ENCODE results near the gene WDR91.
A peak's percentile ranks its signal among the peaks of the same experiment; 100 is the strongest.
"Not testable (repeated sequence)": the region's sequence is repeated elsewhere in the genome, so short reads cannot be mapped to it uniquely, and the experiment has no call there.

Gene WDR91

DNA sequence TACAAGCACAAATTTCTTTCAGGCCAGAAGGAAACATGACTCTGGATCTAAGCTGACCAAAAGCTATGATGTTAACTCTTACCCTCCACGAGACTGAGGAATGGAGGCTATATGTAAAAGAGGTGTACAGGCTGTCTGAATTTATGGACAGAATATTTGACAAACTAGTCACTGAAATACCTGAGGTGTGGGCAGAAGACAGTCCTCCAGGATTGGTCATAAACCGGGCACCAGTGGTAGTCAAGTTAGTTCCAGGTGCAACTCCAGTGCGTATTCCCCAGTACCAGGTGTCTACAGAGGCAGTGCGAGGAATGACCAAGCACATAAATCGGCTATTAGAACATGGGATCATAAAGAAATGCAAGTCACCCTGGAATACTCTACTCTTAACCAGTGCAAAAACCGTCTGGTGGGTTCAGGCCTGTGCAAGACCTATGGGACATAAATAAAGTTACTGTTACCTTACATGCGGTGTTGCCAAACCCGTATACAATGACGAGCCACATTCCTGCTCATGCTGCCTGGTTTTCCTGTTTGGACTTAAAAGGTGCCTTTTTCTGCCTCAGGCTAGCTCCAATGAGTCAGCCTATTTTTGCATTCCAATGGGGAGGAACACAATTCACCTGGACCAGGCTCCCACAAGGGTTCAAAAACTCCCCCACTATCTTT, 34.2 kb downstream of the WDR91 start:
- DNase-seq, result no peak

DNA sequence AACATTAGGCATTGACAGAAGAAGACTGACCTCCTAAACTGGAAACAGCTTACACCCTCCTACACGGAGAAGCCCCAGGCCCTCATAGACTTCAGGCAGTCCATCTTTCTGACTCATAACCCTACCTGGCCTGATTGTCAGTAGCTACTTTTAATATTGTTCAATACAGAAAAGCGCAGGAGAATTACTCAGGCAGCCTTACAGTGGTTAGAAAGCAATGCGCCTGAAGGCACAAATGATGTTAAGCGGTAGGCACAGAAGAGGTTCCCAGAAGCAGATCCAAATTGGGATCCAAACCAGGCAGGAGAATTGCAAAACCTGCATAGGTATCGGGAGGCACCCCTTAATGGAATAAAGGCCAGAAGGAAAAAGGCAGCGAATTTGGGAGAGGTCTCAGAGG, 35.4 kb downstream of the WDR91 start:
- DNase-seq, result no peak

DNA sequence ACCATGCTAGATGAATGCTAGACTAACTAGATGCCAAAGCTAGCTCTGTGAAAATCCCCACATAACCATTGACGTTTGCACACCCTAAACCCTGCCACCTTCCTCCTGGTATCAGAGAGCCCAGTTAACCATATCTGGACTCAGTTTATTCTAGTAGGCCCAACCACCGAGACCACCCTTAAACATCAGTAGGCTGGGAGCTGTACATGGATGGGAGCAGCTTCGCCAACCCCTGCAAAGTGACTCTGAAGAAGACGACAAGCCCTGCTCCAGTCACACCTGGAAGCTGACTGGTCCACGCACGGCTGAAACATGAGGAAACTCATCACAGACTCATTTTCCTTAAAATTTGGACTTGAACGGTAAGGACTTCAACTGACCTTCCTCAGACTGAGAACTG, 36.4 kb downstream of the WDR91 start:
- no peak for DNase-seq

DNA sequence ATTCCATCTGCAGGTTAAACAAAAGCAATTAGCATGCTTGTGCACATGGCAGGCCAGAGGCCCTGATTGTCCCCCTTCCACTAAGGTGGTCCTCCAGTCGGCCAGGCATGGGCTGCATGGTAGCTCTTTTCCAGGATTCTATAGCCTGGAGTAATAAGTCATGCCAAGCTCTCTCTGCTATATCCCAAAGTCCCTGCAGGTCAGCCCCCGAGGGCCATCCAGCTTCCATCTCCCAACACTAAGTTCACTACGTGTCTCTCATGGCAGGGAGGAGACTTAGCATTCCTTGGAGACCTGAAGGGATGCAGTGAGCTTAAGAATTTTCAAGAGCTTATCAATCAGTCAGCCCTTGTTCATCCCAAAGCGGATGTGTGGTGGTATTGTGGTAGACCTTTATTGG, 37.4 kb downstream of the WDR91 start:
- not testable (repeated sequence) for DNase-seq

DNA sequence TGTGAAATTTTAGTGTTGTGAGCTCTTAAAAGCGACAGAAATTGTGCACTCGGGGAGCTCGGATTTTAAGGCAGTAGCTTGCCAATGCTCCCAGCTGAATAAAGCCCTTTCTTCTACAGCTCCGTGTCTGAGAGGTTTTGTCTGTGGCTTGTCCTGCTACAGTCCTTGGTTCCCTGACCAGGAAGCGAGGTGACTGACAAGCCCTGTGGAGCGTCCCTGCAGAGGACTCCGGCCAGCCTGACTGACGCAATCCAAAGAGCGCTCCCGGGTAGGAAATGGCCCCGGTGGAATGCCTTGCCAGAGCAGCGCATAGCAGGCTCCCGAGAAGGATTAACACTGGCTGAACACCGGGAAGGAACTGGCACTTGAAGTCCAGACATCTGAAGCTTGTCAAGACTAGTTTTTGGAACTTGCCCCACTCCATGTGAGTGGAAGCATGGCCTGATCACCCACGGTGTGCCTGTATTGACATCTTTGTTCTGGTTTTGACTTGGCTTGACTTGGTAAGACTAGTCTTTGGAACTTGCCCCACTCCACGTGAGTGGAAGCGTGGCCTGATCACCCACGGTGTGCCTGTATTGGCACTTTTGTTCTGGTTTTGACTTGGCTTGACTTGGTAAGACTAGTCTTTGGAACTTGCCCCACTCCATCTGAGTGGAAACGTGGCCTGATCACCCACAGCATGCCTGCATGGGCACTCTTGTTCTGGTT, 39.6 kb downstream of the WDR91 start:
- not testable (repeated sequence) for DNase-seq

DNA sequence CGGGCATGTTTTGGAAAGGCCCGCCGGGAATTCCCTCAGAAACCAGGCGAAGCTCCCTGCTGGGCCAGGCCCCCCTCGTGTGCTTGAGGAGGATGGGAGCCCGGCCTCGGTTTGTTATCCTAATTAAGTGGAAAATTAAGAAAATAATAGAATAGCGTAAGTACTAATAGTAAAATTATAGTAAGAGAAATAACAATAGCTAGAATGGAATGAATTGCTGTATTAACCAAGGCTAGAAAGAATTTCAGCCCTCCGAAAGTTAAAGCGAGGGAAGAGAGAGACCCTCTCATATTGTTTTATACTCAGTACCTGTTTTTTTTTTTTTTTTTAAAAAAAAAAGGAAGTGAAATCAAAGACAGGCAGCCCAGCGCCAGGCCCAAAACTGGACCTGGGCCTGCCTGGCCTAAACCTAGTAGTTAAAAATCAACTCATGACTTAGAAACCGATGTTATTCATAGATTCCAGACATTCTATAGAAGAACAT, 40.3 kb downstream of the WDR91 start:
- not testable (repeated sequence) for DNase-seq

DNA sequence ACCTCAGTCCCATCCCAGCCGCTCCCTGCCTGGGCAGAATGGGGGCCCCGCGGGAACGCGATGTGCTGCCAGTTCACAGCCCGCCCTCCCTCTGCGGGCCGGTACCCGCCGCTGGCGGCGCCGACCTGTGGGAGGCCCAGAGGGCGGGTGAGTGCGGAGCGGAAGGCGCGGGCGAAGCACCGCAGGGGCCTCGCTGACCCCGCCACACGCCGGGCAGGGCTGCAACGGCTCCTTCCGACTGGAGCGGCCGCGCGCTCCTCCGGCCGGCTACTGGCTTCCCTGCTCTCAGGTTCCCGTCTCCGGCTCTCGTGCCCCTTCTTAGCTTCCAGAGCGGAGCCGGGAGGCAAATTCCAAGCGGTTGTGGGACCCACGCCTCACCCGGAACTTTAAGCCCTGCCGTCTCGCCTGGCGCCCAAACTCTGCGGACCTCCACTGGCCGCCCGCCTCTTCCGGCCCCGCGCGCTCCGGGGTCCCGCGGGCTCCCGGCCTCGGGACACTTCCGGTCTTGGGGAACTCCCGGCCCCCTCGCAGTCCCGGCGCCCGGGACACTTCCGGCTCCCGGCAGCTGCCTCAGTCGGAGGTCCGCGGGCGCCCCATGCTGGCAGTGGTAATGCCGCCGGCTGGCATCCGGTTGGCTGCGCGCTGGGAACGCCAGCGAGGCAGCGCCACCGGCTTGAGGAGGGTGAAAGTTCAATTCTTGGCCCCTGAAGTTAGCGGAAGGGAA, 40.9 kb downstream of the WDR91 start, which contains the start of gene CYREN:
TSS of gene CYREN (minus strand) at position 434 of the 724 bp plus-strand sequence. CDS start 1,785 bp downstream, outside the sequence.
- peak; percentile 96 for DNase-seq

DNA sequence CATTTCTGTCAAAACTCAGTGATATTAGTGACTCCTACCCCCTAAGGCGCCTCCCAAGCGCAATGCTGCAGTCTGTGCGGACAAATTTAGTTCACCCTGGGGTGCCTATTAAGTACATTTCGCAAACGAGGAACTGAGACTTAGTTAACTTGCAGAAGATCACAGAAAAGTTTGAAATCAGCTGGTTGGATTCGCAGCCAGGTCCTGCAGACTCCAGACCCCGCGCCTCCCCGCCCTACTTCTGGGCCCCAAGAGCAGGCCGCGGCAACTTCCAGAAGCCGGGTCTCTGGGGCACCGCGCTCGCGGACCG, 41.4 kb downstream of the WDR91 start:
- DNase-seq, result peak; percentile 30

DNA sequence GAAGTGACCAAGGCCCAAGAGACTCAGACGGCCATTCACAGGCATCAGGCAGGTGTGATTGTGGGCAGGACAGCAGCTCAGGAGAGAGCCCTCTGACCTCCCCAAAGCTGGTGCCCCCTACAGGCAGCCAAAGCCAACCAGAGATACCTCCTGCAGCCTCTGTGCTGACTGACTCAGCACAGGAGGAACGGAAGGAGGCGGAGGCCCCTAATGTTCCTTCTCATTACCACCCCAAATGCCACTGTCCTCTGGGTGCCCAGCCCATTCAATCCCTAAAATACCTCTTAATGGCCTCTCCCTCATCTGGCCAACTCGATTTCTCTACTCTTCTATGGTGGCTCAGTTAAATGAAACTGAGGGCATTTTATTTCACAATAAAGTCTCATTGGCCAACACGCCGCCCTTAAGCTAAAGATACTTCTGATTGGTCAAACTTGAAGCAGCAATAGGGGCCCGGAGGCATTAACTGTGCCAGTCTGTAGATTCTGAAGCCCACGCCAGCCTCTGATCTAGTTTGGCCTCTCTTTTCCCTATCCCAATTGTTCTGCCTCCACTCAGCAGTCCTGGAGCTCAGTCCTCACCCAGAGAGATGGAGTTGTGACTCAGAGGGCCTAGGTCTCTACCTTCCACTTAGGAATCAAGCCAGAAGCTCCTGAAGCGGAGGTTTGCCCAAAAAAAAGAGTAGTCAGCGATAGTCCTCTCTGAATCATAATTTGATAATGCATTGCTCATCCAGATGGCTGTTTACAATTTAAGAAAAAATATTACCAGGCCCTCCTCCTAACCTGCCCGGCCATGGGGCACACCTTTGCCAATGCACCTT, 42.0 kb downstream of the WDR91 start:
- DNase-seq, result no peak

DNA sequence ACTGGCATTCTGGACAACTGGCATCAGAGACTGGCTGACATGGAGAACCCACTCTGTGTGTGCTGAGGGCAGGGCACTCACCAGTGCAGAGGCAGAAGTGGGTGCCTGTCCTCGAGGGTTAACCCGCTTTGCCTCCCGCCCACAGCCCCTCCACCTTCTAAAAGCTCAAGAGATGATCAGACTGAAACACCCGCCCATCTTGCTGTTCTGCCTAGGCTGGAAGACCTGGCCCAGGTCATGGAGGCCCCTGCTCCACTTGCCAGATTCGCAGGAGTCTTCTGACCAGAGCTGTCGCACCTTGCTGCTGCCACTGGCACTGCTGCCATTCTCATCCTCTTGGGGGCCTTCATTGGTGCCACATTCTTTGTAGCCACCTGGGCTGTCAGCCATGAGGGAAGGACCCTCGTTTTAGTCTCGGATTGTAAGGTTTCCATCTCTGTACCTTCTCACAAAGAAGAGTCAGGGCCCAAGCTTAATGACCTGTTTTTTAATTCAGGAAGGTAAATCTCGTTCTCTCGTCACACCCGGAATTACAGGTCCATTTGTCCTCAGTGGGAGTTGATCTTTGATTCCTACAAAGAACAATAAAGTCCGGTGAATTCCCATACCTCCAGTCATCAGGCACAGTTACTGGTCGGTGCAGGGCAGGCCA, 42.7 kb downstream of the WDR91 start:
- DNase-seq, result no peak

DNA sequence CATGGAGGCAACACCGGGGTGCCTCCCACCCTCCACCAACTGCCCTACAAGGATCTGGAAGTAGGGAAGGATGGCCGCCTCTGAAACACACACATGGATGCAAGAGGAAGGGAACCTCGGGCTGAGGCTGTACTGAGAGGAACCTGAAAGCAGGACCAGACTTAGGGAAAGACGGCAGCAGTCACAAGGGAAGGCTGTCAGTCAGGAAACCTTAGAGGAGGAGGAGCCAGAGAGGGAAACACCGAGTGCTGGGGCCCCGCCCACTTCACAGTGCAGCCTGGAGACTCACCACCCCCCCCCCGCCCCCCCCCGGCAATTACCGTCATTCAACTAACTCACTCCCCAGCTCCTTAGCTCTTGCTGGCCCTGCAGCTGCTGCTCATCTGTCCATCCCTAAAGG, 43.3 kb downstream of the WDR91 start:
- no peak for DNase-seq

DNA sequence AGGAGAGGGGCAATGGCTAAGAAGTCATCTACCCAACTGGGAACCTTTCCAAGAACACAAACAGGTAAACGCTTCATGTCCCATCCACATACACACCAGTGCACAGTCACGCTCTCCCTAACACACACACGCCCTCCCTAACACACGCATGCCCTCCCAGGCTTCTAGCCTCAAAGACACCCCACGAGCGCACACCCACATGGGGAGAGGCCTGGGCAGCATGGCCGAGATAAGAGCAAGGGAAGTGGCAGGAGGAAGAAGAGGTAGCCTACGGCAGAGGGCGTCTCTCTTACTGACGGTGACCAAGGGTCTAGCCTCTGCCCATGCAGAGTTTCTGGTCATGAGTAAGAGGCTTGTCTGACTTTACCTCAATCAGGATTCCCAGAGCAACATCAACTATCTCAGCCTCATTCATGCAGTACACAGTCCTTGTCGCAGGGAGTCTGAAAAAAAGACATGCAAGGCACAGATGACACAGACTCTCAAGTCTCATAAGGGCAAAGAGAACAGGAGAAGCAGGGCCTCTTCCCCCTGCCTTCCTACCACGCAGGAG, 43.9 kb downstream of the WDR91 start:
- no peak for DNase-seq

DNA sequence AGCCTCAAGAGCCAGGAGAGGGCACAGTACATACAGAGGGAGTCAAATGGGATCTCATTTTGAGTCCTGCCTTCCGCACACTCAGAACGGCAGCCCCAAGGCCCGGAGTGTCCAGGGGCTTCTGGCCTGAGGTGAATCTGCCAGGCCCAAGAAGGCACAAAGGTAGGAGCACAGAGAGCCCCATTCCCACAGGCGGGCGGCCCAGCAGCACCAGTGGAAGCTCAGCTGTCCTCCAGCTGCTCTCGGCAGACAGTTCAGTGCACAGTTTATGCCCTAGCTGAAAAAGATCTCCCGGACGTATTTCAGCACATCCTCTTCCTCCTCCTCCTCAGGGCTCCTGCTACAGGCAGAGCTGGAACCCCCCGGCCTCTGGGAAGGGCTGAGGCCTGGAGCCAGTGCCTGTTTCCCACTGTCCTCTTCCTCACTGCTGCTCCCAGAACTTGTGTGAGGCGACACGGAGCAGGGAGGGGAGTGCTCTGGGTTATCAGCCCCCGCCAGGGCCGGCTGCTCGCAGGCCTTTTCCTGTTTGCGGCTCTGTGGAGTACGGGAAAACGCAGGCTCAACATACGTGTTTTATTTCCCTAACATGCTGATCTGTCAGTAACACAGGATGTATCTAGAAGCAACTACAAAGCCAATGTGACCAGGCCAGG, 44.9 kb downstream of the WDR91 start:
- DNase-seq, result no peak

DNA sequence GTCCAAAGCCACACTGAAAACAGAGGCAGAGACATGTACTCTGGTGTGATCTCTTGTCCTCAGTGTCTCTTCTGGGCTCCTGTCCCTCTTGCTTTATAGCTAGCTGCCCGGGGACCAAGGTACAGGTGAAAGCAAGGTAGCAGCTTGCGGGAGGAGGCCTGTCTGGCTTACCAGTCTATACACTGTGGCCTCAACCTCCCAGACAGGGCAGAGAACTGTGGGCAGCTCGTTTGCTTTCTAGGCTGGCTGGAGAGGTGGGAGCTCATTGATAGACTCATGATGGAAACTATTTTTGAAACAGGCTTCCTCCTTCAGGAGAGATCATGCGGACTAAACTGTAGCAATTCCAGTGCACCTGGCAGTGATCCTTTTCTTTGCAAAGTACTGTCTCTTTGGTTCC, 45.5 kb downstream of the WDR91 start:
- no peak for DNase-seq

DNA sequence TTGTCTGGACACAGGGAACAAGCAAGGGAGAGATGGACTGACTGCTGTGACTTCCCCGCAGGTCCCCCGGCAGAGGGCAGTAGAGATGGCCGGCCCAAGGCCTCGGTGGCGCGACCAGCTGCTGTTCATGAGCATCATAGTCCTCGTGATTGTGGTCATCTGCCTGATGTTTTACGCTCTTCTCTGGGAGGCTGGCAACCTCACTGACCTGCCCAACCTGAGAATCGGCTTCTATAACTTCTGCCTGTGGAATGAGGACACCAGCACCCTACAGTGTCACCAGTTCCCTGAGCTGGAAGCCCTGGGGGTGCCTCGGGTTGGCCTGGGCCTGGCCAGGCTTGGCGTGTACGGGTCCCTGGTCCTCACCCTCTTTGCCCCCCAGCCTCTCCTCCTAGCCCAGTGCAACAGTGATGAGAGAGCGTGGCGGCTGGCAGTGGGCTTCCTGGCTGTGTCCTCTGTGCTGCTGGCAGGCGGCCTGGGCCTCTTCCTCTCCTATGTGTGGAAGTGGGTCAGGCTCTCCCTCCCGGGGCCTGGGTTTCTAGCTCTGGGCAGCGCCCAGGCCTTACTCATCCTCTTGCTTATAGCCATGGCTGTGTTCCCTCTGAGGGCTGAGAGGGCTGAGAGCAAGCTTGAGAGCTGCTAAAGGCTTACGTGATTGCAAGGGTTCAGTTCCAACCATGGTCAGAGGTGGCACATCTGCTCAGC, 46.8 kb downstream of the WDR91 start:
- no peak for DNase-seq

DNA sequence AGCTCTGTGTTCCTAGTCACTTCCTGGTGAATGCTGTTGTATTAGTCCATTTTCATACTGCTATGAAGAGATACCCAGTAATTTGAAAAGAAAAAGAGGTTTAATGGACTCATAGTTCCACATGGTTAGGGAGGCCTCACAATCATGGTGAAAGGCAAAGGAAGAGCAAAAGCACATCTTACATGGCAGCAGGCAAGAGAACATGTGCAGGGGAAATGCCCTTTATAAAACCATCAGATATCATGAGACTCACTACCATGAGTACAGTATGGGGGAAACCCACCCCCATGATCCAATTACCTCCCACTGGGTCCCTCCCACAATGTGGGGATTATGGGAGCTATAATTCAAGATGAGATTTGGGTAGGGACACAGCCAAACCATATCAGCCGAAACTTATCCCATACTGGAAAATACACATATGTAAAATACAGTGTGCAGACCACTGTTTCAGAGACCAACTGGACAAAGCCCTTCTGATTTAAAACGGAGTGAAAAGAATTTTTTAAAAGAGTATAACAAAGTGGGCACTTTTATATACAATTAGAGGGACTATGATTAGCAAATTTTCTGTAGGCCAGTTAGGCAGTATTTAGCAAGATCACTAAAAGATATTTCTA, 48.8 kb downstream of the WDR91 start:
- DNase-seq, result no peak

DNA sequence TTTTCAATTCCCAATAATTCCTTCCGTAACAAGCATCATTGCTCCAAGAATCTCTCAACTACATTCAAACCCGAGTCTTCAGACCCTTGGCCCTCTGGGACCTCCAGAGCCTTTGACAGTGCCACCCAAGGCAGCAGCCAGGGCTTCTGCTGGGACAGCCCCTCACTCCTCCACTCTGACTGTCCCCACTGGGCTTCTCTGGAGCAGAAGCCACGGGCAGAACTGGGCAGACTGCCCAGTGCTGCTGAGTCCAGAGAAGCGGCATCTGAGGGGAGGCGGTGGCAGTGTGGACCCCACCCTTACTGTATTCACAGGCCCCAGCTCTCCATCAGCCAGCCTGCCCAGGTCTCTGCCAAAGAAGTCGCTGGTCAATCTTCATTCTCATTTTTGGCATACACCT, 49.7 kb downstream of the WDR91 start:
- DNase-seq, result no peak

DNA sequence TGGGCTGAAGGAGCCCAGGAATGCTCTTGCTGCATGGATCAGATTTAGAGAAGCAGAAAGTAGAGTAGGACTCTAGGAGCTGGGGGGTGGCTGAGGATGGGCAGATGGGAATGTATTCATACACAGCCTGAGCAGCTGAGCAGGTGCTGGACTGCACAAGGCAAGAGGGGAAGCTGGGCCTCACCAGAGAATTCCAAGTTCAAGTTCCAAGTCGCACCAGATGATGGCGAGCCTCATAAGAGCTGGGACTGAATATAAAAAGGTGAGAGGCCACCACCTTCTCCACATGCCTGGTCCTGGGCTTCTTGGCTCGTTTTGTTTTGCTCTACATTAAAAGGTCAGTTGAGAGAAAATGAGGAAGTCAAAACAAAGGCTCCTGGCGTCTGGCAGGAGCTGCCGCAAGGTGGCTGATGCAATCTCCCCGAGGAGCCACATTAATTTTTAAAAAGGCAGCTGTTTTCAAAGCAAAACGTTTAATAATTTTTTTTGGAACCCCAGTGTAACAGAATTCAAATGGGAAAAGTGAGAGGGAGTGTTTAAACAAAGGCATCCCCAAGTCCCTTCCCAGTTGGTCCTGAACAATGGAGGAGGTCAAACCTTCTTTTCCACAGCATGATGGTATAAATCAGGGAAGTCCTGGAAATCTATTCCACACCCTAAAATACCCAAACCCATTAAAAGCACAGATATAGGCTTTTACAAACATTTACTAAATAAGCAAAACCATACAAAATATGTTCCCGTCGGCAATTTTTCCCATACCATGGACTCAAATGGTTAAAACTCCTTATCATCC, 50.3 kb downstream of the WDR91 start:
- no peak for DNase-seq

DNA sequence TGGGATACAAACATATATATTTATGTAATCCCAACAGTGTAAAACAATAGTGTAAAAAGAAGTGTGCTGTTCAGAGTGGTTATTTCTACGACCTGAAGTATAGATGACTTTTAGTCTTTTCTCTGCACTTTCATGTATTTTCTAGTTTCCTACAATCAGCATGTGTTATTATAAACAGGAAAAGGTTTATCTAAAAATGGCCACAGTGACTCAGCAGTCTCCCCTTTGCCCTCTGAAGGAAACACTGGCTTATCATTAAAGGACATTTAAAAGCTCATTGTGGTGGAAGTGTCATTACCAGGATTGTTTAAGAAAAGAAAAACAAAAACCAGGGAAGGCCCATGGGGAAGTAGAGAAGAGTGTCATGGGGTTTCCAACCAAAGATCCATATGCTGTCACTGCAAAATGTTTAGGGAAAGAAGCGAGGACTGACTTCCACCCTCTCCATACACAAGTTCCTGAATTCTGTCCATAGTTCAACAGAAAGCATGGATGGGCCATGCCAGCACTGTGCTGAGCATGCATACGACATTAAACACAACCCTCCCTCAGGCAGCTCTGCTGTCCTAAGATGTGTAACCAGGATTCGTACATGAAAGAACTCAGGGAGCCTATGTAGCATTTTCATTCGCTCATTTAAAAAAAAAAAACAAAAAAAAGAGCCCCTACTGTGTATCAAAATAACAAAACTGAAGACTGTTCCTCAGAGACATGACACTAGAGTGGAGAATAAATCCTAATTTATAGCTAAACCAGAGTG, 51.0 kb downstream of the WDR91 start:
- no peak for DNase-seq
